Upper lobe of left lung (tissue), 4 donors: ENCODE measurements around the gene MARK4.

Experiments
- EP300 ChIP-seq, 4 donors: sonication (generic); formaldehyde crosslinking; IDR thresholded peaks; one replicate each; pipeline ENCODE4 v1.5.1; 2017; ENCODE audit warnings: antibody characterized with exemption in 4 of 4, control low read depth in 2 of 4
- POLR2A ChIP-seq, 4 donors: fragments of 450-650 bp; IDR thresholded peaks; one replicate each; pipeline ENCODE4 v1.5.1; 2016 to 2017; ENCODE audit warnings: antibody characterized with exemption in 4 of 4, mild to moderate bottlenecking in 2 of 4
- TF ChIP-seq, protein P1 (sequence below), 6 experiments: fragments of 450-650 bp in 4 of 6; fragments of 200-600 bp in 2 of 6; sonication (generic) in 2 of 6; IDR thresholded peaks; one replicate each; pipeline ENCODE4 v1.5.1; 2016 to 2019; ENCODE audit warnings: antibody characterized with exemption in 6 of 6

DNA sequence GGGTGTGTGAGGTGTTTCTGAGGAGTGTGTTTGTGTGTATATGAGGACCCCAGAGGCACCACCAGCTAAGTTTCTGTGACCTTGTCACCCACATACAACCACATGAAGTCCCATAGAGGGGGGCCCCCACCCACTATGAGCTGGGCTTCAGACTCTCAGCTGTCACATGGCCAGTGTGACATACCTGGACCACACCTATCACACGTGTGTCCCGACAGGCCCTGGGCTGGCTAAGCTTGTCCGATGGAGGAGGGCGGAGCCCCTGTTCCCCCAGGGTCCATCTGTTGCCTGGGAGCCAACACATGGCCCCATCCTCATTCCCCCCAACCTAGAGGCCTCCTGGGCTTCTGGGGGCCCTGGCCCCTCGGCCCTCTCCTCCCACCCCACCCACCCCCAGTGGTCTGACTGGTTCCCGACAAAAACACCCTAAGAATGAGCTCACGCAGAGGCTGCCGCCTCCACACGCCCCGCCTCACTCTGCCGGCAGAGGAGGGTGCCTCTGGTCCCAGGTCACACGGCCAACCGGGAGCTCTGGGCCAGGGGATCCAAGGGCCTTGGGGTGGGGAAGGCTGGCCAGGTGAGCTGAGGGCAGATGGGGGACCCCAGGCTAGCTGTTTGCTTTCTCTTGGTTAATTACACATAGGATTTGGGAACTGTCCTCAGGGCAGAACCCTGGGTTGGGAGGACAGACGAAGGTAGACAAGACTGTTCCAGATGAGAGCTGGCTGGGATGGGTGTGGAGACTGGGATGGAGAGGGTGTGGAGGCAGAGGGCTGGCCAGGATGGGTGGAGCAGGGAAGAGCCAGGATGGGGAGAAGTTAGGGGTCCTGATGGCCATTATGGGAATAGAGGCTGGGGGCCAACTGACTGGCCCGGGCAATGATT, 93.8 kb downstream of the MARK4 start:
- TF ChIP-seq, protein P1, sequence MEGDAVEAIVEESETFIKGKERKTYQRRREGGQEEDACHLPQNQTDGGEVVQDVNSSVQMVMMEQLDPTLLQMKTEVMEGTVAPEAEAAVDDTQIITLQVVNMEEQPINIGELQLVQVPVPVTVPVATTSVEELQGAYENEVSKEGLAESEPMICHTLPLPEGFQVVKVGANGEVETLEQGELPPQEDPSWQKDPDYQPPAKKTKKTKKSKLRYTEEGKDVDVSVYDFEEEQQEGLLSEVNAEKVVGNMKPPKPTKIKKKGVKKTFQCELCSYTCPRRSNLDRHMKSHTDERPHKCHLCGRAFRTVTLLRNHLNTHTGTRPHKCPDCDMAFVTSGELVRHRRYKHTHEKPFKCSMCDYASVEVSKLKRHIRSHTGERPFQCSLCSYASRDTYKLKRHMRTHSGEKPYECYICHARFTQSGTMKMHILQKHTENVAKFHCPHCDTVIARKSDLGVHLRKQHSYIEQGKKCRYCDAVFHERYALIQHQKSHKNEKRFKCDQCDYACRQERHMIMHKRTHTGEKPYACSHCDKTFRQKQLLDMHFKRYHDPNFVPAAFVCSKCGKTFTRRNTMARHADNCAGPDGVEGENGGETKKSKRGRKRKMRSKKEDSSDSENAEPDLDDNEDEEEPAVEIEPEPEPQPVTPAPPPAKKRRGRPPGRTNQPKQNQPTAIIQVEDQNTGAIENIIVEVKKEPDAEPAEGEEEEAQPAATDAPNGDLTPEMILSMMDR (IDR thresholded peaks at IDR 0.05) = no peak
- TF ChIP-seq EP300 (IDR thresholded peaks at IDR 0.05) (no peak), POLR2A (IDR thresholded peaks at IDR 0.05) (no peak)
